HEK293 (cell line): ENCODE measurements around the gene PDE4B.
A peak's percentile ranks its signal among the peaks of the same experiment; 100 is the strongest.

Experiments used
- CTCF ChIA-PET: fragments of 350-600 bp; formaldehyde crosslinking; extraction: SDS; loops from one replicate; lab custom pipeline; 2021; ENCODE audit warnings: antibody characterized with exemption; lab: Yijun Ruan, JAX
- POLR2A ChIA-PET: fragments of 300-600 bp; formaldehyde crosslinking; extraction: SDS; loops from one replicate; lab custom pipeline; 2020; ENCODE audit warnings: antibody characterized with exemption, inconsistent platforms; lab: Yijun Ruan, JAX
- H3K27ac ChIP-seq: fragments of 200-500 bp; sonication (Bioruptor generic); 2 replicates; pipeline ENCODE4 v1.5.1; 2014; ENCODE audit warnings: low read depth, low read length, control low read depth, inconsistent platforms; ENCODE audit errors: extremely low read depth
- H3K36me3 ChIP-seq, 2 experiments: fragments of 200-500 bp in 1 of 2; sonication (Bioruptor generic) in 1 of 2; 1 replicate in 1 of 2; 2 replicates in 1 of 2; pipeline ENCODE4 v1.5.1; 2014 to 2017; ENCODE audit warnings: inconsistent platforms in 2 of 2, low read length in 2 of 2; ENCODE audit not compliant: control insufficient read depth in 2 of 2, insufficient read depth in 1 of 2
- H3K4me1 ChIP-seq: fragments of 200-500 bp; sonication (Bioruptor generic); 2 replicates; pipeline ENCODE4 v1.5.1; 2014; ENCODE audit warnings: mild to moderate bottlenecking, low read length, inconsistent platforms; ENCODE audit not compliant: control insufficient read depth, insufficient read depth
- H3K4me3 ChIP-seq: 2 replicates; pipeline ENCODE4 v1.5.1; 2011; ENCODE audit warnings: low read depth, mild to moderate bottlenecking, control low read depth, low read length, moderate library complexity
- H3K9me3 ChIP-seq: fragments of 200-500 bp; sonication (Bioruptor generic); 2 replicates; pipeline ENCODE4 v1.5.1; 2014; ENCODE audit warnings: low read depth, low read length, inconsistent platforms; ENCODE audit not compliant: control insufficient read depth, insufficient read depth
- BCL6B ChIP-seq: fragments of 450-650 bp; formaldehyde crosslinking; IDR thresholded peaks from 2 replicates; pipeline ENCODE4 v1.5.1; 2017; ENCODE audit warnings: missing biosample characterization, missing genetic modification characterization
- ELK4 ChIP-seq: IDR thresholded peaks from 2 replicates; pipeline ENCODE4 v1.6.1; 2011; ENCODE audit warnings: mild to moderate bottlenecking, low read depth, low read length, borderline replicate concordance
- GLIS1 ChIP-seq: fragments of 450-650 bp; formaldehyde crosslinking; IDR thresholded peaks from 2 replicates; pipeline ENCODE4 v1.5.1; 2016; ENCODE audit warnings: missing biosample characterization, missing genetic modification characterization
- HIC1 ChIP-seq: fragments of 450-650 bp; formaldehyde crosslinking; IDR thresholded peaks from 2 replicates; pipeline ENCODE4 v1.5.1; 2016; ENCODE audit warnings: missing biosample characterization, missing genetic modification characterization
- OSR2 ChIP-seq: fragments of 450-650 bp; formaldehyde crosslinking; IDR thresholded peaks from 2 replicates; pipeline ENCODE4 v1.5.1; 2016; ENCODE audit warnings: missing biosample characterization, missing genetic modification characterization
- TRIM28 ChIP-seq: IDR thresholded peaks from 2 replicates; pipeline ENCODE4 v1.6.1; 2011; ENCODE audit warnings: low read length, control low read depth, borderline replicate concordance
- WT1 ChIP-seq: fragments of 450-650 bp; formaldehyde crosslinking; IDR thresholded peaks from 2 replicates; pipeline ENCODE4 v1.5.1; 2016; ENCODE audit warnings: missing biosample characterization, missing genetic modification characterization
- ZBTB17 ChIP-seq: fragments of 450-650 bp; formaldehyde crosslinking; IDR thresholded peaks from 2 replicates; pipeline ENCODE4 v1.5.1; 2016; ENCODE audit warnings: missing biosample characterization, missing genetic modification characterization
- ZBTB48 ChIP-seq: fragments of 450-650 bp; formaldehyde crosslinking; IDR thresholded peaks from 2 replicates; pipeline ENCODE4 v1.5.1; 2016; ENCODE audit warnings: missing biosample characterization, missing genetic modification characterization
- ZBTB6 ChIP-seq: fragments of 450-650 bp; formaldehyde crosslinking; IDR thresholded peaks from 2 replicates; pipeline ENCODE4 v1.5.1; 2017; ENCODE audit warnings: missing biosample characterization, missing genetic modification characterization
- ZNF10 ChIP-seq: fragments of 450-650 bp; formaldehyde crosslinking; IDR thresholded peaks from 2 replicates; pipeline ENCODE4 v1.5.1; 2017; ENCODE audit warnings: missing biosample characterization, missing genetic modification characterization
- ZNF155 ChIP-seq: fragments of 450-650 bp; formaldehyde crosslinking; IDR thresholded peaks from 2 replicates; pipeline ENCODE4 v1.5.1; 2016; ENCODE audit warnings: missing biosample characterization, missing genetic modification characterization
- ZNF26 ChIP-seq: fragments of 450-650 bp; formaldehyde crosslinking; IDR thresholded peaks from 2 replicates; pipeline ENCODE4 v1.5.1; 2016; ENCODE audit warnings: missing biosample characterization, missing genetic modification characterization
- ZNF292 ChIP-seq: fragments of 450-650 bp; formaldehyde crosslinking; IDR thresholded peaks from 2 replicates; pipeline ENCODE4 v1.5.1; 2016; ENCODE audit warnings: low read depth, missing biosample characterization, missing genetic modification characterization, borderline replicate concordance
- ZNF335 ChIP-seq: fragments of 450-650 bp; formaldehyde crosslinking; conservative IDR thresholded peaks from 2 replicates; pipeline ENCODE4 v1.5.1; 2016; ENCODE audit warnings: missing biosample characterization, missing genetic modification characterization
- ZNF423 ChIP-seq: fragments of 450-650 bp; formaldehyde crosslinking; IDR thresholded peaks from 2 replicates; pipeline ENCODE4 v1.5.1; 2016; ENCODE audit warnings: missing biosample characterization, missing genetic modification characterization
- ZNF544 ChIP-seq: fragments of 450-650 bp; formaldehyde crosslinking; IDR thresholded peaks from 2 replicates; pipeline ENCODE4 v1.5.0; 2017; ENCODE audit warnings: missing biosample characterization, missing genetic modification characterization
- ZNF629 ChIP-seq: fragments of 450-650 bp; formaldehyde crosslinking; IDR thresholded peaks from 2 replicates; pipeline ENCODE4 v1.5.1; 2017; ENCODE audit warnings: missing biosample characterization, missing genetic modification characterization
- ZNF664 ChIP-seq: fragments of 450-650 bp; formaldehyde crosslinking; IDR thresholded peaks from 2 replicates; pipeline ENCODE4 v1.5.1; 2016; ENCODE audit warnings: missing biosample characterization, missing genetic modification characterization
- ZNF670 ChIP-seq: fragments of 450-650 bp; formaldehyde crosslinking; IDR thresholded peaks from 2 replicates; pipeline ENCODE4 v1.5.1; 2016; ENCODE audit warnings: missing biosample characterization, missing genetic modification characterization, low read depth
- ZNF701 ChIP-seq: fragments of 450-650 bp; formaldehyde crosslinking; IDR thresholded peaks from 2 replicates; pipeline ENCODE4 v1.5.1; 2016; ENCODE audit warnings: missing biosample characterization, missing genetic modification characterization
- ZNF785 ChIP-seq: fragments of 450-650 bp; formaldehyde crosslinking; IDR thresholded peaks from 2 replicates; pipeline ENCODE4 v1.5.1; 2016; ENCODE audit warnings: missing biosample characterization, missing genetic modification characterization
- ZNF830 ChIP-seq: fragments of 450-650 bp; IDR thresholded peaks from 2 replicates; pipeline ENCODE4 v1.5.0; 2018; ENCODE audit warnings: missing biosample characterization, missing genetic modification characterization, low read depth, mild to moderate bottlenecking, moderate library complexity

The PDE4B gene

GRCh38 chr1:66401244-66401643 is 608.5 kb downstream of the PDE4B start:
- Histone ChIP-seq H3K36me3 (no peaks in the 10 kb centered on the region), H3K4me1 (no peaks in the 10 kb centered on the region), H3K4me3 (no peak overlapping the region), H3K9me3 (no peaks in the 10 kb centered on the region), H3K27ac (no peak overlapping the region)
- POLR2A ChIA-PET: no interaction called here
- CTCF ChIA-PET: no interaction called here
- TF ChIP-seq OSR2 (tag by site-specific recombination) (no peak), ZBTB17 (tag by site-specific recombination) (no peak), ZNF664 (tag by site-specific recombination) (peak; percentile 77; the same call in 1 of the 2 replicates), ZBTB48 (tag by site-specific recombination) (no peak)

- H3K9me3 ChIP-seq: no peaks in the 10 kb centered on the region
- no peaks in the 10 kb centered on the region for H3K4me1 ChIP-seq
- H3K4me3 ChIP-seq: no peak overlapping the region
- ChIA-PET CTCF (no interaction called here), POLR2A (no interaction called here)
- no peaks in the 10 kb centered on the region for H3K36me3 ChIP-seq
- TF ChIP-seq ZNF785 (tag by site-specific recombination) (no peak), WT1 (tag by site-specific recombination) (peak; percentile 84), TRIM28 (peak; percentile 17; the same call in 1 of the 2 replicates)
- H3K27ac ChIP-seq: no peak overlapping the region
Observed at GRCh38 chr1:66402194-66402593, 609.5 kb downstream of the PDE4B start.

GRCh38 chr1:66403007-66403731 is 610.5 kb downstream of the PDE4B start:
- Histone ChIP-seq H3K9me3 (no peaks in the 10 kb centered on the region), H3K4me3 (no peak overlapping the region), H3K36me3 (no peaks in the 10 kb centered on the region), H3K27ac (no peak overlapping the region), H3K4me1 (no peaks in the 10 kb centered on the region)
- POLR2A ChIA-PET: no interaction called here
- CTCF ChIA-PET: interaction anchor here (0.8 kb wide), 1 partner anchor 40 kb away, joined by 3 read pairs; no protein-coding TSS in a partner anchor
- TF ChIP-seq ZNF830 (tag by site-specific recombination): no peak
- no peak for TF ChIP-seq ZNF335 (tag by site-specific recombination)
- no peak for TF ChIP-seq ZNF701 (tag by site-specific recombination)
- TF ChIP-seq ZNF10 (tag by site-specific recombination): no peak
- no peak for TF ChIP-seq ZNF670 (tag by site-specific recombination)
- TF ChIP-seq ZNF629 (tag by site-specific recombination): no peak
- no peak for TF ChIP-seq ZNF664 (tag by site-specific recombination)
- no peak for TF ChIP-seq ZNF423
- TF ChIP-seq ZNF26 (tag by site-specific recombination): no peak
- TF ChIP-seq ELK4: no peak
- no peak for TF ChIP-seq GLIS1 (tag by site-specific recombination)
- TF ChIP-seq ZBTB6: no peak
- TF ChIP-seq ZNF155 (tag by site-specific recombination): no peak
- no peak for TF ChIP-seq BCL6B (tag by site-specific recombination)
- TF ChIP-seq WT1 (tag by site-specific recombination): no peak
- TF ChIP-seq ZNF292 (tag by site-specific recombination): no peak
- no peak for TF ChIP-seq ZNF544 (tag by site-specific recombination)
- TF ChIP-seq HIC1 (tag by site-specific recombination): no peak
